K562 (cell line): Measurements from ENCODE around the gene RHAG. TPM values are rescaled to one million over a fixed set of nuclear protein-coding genes. Genes with fewer than 3 reads are reported as not detected.

Experiments
- CREB1 ChIP-seq, 2 experiments: sonication (generic) in 1 of 2; formaldehyde crosslinking in 1 of 2; IDR thresholded peaks; 2 replicates each; pipeline versions ENCODE4 v1.6.1 to v1.8.0; 2012 to 2022; ENCODE audit warnings: inconsistent platforms in 1 of 2, mild to moderate bottlenecking in 1 of 2, missing genetic modification reagents in 1 of 2, moderate library complexity in 1 of 2
- HOXB6 ChIP-seq: fragments of 250-450 bp; sonication (Bioruptor Pico); IDR thresholded peaks from 2 replicates; pipeline ENCODE4 v1.5.1; 2022; ENCODE audit warnings: mild to moderate bottlenecking, borderline replicate concordance
- POLR3G ChIP-seq: IDR thresholded peaks from 2 replicates; pipeline ENCODE4 v1.6.1; 2011; ENCODE audit not compliant: insufficient read length, insufficient replicate concordance; ENCODE audit errors: extremely low read depth
- RBM25 ChIP-seq: fragments of 200-400 bp; formaldehyde crosslinking; IDR thresholded peaks from 2 replicates; pipeline ENCODE4 v1.6.1; 2018; ENCODE audit warnings: low read length, low read depth, moderate library complexity; ENCODE audit not compliant: severe bottlenecking
- SP2 ChIP-seq: IDR thresholded peaks from 2 replicates; pipeline ENCODE4 v1.6.1; 2011; ENCODE audit warnings: mild to moderate bottlenecking, low read depth, low read length, moderate library complexity; ENCODE audit not compliant: poor library complexity, severe bottlenecking; ENCODE audit errors: extremely low read depth
- ZNF778 ChIP-seq: fragments of 450-650 bp; formaldehyde crosslinking; IDR thresholded peaks from 2 replicates; pipeline ENCODE4 v1.4.0; 2020; ENCODE audit warnings: mild to moderate bottlenecking, moderate library complexity
- polyA plus RNA-seq, 8 experiments: library from polyadenylated mRNA; depleted of rRNA in 4 of 8; stranded (reverse) in 5 of 8; unstranded in 3 of 8; fragments of >200 nt; fragmentation: Nextera tagmentation in 2 of 8; fragmentation: Illumina TruSeq in 1 of 8; extraction: Ambion mirVana in 2 of 8; extraction: Trizol in 1 of 8; gene quantifications; 2 replicates each; pipeline versions ENCODE4 v1.2.1 to v1.2.3, GENCODE V29; 2011 to 2014; ENCODE audit warnings: inconsistent platforms in 1 of 8, missing spikeins in 1 of 8
- total RNA-seq, 7 experiments: library from RNA; depleted of rRNA in 6 of 7; stranded (reverse); fragments of >200 nt in 6 of 7; fragmentation: Illumina TruSeq in 2 of 7; extraction: Trizol in 2 of 7; gene quantifications; 2 replicates each; pipeline versions ENCODE4 v1.2.1 to v1.2.3, GENCODE V29; 2011 to 2021; ENCODE audit warnings: low replicate concordance in 1 of 7
- TF ChIP-seq, protein P1 (sequence below): fragments of 450-650 bp; IDR thresholded peaks from 2 replicates; pipeline ENCODE4 v1.6.1; 2016; ENCODE audit warnings: low read depth
- TF ChIP-seq, protein P2 (sequence below): fragments of 450-650 bp; formaldehyde crosslinking; IDR thresholded peaks from 2 replicates; pipeline ENCODE4 v1.4.0; 2022; ENCODE audit warnings: missing genetic modification characterization
- TF ChIP-seq, protein P3 (sequence below): fragments of 250-450 bp; sonication (Bioruptor Pico); IDR thresholded peaks from 2 replicates; pipeline ENCODE4 v1.5.1; 2021; ENCODE audit warnings: mild to moderate bottlenecking
- TF ChIP-seq, protein P4 (sequence below): fragments of 250-450 bp; sonication (Bioruptor Pico); IDR thresholded peaks from 2 replicates; pipeline ENCODE4 v1.8.0; 2022; ENCODE audit warnings: inconsistent platforms, mild to moderate bottlenecking, moderate library complexity, borderline replicate concordance
- TF ChIP-seq, protein P5 (sequence below): fragments of 200-800 bp; sonication (Bioruptor generic); IDR thresholded peaks from 2 replicates; pipeline ENCODE4 v1.6.1; 2017; ENCODE audit warnings: missing genetic modification characterization, missing compliant biosample characterization

Gene RHAG
- total and polyA plus RNA-seq, 9 of the 15 experiments (the other 6 are each of a cell fraction or from before 2014, with no cell fraction given): 290 to 1,202 (median 505) TPM

DNA sequence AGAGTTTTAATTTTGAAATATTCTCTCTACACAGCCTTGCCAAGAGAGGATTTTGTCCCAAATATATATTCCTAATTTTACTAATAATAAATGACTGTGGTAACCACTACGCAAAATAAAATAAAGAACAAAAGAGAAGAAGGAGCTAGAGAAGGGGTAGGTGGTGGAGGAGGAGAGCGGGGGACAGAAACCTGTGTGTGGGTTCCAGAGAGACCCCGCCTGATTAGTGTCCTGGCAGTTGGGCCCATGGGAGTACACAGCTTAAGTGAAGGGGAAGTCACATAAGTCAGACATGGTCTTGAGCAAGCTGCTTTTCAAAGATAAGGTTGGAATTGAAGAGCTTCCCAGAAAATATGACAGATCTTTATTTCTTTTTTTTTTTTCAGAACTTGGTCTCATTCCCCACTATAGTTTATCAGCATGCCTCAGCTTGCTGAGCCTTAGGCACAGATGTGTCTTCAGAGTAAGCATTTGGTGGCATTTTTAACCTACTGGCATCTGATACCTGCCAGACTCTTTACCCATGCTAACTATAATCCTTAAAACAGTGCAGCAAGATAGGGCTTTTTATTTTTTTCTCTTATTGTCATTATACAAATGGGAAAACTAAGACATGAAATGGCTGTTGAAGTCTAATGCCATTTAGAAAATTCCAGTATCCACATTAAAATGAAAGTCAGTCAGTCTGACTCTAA lies 9.6 kb upstream of the RHAG start (continued):
- TF ChIP-seq, protein P1, sequence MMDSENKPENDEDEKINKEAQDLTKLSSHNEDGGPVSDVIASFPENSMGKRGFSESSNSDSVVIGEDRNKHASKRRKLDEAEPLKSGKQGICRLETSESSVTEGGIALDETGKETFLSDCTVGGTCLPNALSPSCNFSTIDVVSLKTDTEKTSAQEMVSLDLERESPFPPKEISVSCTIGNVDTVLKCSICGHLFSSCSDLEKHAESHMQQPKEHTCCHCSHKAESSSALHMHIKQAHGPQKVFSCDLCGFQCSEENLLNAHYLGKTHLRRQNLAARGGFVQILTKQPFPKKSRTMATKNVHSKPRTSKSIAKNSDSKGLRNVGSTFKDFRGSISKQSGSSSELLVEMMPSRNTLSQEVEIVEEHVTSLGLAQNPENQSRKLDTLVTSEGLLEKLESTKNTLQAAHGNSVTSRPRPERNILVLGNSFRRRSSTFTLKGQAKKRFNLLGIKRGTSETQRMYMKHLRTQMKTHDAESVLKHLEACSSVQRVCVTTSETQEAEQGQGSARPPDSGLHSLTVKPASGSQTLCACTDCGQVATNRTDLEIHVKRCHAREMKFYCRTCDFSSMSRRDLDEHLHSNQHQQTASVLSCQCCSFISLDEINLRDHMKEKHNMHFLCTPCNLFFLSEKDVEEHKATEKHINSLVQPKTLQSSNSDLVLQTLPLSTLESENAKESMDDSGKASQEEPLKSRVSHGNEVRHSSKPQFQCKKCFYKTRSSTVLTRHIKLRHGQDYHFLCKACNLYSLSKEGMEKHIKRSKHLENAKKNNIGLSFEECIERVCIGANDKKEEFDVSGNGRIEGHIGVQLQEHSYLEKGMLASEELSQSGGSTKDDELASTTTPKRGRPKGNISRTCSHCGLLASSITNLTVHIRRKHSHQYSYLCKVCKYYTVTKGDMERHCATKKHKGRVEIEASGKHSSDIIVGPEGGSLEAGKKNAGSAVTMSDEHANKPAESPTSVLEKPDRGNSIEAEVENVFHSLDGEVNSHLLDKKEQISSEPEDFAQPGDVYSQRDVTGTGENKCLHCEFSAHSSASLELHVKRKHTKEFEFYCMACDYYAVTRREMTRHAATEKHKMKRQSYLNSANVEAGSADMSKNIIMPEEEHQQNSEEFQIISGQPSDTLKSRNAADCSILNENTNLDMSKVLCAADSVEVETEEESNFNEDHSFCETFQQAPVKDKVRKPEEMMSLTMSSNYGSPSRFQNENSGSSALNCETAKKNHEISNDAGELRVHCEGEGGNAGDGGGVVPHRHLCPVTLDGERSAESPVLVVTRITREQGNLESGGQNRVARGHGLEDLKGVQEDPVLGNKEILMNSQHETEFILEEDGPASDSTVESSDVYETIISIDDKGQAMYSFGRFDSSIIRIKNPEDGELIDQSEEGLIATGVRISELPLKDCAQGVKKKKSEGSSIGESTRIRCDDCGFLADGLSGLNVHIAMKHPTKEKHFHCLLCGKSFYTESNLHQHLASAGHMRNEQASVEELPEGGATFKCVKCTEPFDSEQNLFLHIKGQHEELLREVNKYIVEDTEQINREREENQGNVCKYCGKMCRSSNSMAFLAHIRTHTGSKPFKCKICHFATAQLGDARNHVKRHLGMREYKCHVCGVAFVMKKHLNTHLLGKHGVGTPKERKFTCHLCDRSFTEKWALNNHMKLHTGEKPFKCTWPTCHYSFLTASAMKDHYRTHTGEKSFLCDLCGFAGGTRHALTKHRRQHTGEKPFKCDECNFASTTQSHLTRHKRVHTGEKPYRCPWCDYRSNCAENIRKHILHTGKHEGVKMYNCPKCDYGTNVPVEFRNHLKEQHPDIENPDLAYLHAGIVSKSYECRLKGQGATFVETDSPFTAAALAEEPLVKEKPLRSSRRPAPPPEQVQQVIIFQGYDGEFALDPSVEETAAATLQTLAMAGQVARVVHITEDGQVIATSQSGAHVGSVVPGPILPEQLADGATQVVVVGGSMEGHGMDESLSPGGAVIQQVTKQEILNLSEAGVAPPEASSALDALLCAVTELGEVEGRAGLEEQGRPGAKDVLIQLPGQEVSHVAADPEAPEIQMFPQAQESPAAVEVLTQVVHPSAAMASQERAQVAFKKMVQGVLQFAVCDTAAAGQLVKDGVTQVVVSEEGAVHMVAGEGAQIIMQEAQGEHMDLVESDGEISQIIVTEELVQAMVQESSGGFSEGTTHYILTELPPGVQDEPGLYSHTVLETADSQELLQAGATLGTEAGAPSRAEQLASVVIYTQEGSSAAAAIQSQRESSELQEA: no peak
- TF ChIP-seq RBM25 (no peak), ZNF778 (no peak), HOXB6 (CRISPR knock-in tag) (no peak), CREB1 (IDR thresholded peaks at IDR 0.05) (peak; percentile 78; the same call in 1 of the 2 replicates), CREB1 (CRISPR knock-in tag; IDR thresholded peaks at IDR 0.05) (no peak), POLR3G (no peak), SP2 (no peak)
- TF ChIP-seq, protein P2, sequence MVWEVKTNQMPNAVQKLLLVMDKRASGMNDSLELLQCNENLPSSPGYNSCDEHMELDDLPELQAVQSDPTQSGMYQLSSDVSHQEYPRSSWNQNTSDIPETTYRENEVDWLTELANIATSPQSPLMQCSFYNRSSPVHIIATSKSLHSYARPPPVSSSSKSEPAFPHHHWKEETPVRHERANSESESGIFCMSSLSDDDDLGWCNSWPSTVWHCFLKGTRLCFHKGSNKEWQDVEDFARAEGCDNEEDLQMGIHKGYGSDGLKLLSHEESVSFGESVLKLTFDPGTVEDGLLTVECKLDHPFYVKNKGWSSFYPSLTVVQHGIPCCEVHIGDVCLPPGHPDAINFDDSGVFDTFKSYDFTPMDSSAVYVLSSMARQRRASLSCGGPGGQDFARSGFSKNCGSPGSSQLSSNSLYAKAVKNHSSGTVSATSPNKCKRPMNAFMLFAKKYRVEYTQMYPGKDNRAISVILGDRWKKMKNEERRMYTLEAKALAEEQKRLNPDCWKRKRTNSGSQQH (CRISPR knock-in tag): peak; percentile 66; the same call in 1 of the 2 replicates
- TF ChIP-seq, protein P3, sequence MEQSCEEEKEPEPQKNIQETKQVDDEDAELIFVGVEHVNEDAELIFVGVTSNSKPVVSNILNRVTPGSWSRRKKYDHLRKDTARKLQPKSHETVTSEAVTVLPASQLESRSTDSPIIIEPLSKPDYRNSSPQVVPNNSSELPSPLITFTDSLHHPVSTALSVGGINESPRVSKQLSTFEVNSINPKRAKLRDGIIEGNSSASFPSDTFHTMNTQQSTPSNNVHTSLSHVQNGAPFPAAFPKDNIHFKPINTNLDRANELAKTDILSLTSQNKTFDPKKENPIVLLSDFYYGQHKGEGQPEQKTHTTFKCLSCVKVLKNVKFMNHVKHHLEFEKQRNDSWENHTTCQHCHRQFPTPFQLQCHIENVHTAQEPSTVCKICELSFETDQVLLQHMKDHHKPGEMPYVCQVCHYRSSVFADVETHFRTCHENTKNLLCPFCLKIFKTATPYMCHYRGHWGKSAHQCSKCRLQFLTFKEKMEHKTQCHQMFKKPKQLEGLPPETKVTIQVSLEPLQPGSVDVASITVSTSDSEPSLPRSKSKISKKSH (CRISPR knock-in tag): no peak
- TF ChIP-seq, protein P4, sequence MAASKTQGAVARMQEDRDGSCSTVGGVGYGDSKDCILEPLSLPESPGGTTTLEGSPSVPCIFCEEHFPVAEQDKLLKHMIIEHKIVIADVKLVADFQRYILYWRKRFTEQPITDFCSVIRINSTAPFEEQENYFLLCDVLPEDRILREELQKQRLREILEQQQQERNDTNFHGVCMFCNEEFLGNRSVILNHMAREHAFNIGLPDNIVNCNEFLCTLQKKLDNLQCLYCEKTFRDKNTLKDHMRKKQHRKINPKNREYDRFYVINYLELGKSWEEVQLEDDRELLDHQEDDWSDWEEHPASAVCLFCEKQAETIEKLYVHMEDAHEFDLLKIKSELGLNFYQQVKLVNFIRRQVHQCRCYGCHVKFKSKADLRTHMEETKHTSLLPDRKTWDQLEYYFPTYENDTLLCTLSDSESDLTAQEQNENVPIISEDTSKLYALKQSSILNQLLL (CRISPR knock-in tag): no peak
- TF ChIP-seq, protein P5, sequence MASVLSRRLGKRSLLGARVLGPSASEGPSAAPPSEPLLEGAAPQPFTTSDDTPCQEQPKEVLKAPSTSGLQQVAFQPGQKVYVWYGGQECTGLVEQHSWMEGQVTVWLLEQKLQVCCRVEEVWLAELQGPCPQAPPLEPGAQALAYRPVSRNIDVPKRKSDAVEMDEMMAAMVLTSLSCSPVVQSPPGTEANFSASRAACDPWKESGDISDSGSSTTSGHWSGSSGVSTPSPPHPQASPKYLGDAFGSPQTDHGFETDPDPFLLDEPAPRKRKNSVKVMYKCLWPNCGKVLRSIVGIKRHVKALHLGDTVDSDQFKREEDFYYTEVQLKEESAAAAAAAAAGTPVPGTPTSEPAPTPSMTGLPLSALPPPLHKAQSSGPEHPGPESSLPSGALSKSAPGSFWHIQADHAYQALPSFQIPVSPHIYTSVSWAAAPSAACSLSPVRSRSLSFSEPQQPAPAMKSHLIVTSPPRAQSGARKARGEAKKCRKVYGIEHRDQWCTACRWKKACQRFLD: peak; percentile 97
